T-helper 2 cell treated with Interferon-gamma antibody and Interleukin-4, amounts not matched to agents 100 ng/mL and 5 ng/mL, for 36 hours (primary cell): ENCODE measurements around the gene HSD3B2. TPM values are rescaled to one million over a fixed set of nuclear protein-coding genes. Genes with fewer than 3 reads are reported as not detected.

Source experiments
- intact Hi-C: fragments of 100-400 bp; cut with micrococcal nuclease; formaldehyde crosslinking; loops from one replicate; pipeline ENCODE4 v1.15.1; 2023
- total RNA-seq: library from RNA; stranded (reverse); gene quantifications from 2 replicates; pipeline ENCODE4 v1.2.3, GENCODE V29; 2022

Gene HSD3B2
- total RNA-seq, 1 donor from 2014 or later: not detected

GRCh38 chr1:119396982-119397381 is 18.0 kb upstream of the HSD3B2 start:
- intact Hi-C loops: no loop called here

DNA sequence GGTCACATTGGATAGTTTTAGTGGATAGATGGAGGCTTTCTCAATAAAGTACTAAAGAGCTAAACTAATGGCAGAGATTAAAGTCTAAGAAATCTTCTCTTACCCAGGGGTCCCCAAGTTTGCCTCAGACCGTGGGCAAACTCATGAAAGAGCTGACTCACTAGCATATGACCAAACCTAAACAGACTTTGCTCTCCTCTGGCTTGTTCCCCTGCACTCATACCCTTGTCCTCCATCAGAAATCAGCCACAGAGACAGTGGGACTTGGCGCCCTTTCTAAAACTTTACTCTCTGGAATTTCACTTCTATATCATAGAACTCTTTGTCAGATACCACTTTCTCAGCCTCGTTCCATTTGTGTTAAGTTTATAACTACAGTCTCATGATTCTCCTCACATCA is 17.0 kb upstream of the HSD3B2 start:
- intact Hi-C loops: no loop called here

DNA sequence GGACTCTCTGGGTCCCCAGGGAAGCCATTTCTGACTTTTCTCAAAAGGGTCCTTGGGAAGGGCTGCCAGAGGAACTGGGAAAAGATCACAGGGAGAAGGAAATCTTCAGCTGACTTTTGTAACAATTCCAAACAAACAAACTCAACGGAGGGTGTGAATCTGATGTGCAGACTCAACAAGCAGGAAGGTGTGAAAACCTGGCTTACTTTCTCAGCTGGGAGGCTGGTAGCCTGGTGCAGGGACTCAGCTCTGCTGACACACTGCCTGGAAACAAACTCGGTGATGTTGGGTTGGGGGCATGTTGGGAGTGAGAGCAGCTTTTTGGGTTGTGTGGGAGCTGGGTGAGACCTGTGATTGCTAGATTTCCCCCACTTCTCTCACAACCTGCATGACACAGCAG is 10.2 kb upstream of the HSD3B2 start:
- intact Hi-C loops: no loop called here

DNA sequence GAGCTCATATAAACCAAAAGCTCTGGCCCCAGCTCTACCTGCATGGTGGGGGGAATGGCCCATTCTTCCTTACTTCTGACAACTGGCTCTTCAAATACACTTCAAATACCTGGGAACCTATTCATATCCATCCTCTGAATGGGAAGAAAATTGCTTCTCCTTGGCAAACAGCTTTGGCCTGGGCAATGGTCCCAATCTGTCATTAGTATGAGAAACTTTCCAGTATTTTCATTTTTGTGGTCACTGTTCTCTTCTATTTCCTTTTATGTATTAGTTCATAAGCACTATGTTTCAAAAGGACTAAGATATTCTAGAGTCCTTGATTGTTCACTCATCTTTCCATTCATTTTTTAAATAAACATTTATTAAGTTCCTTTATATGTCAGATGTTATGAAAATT is 5.2 kb upstream of the HSD3B2 start:
- intact Hi-C loops: no loop called here

DNA sequence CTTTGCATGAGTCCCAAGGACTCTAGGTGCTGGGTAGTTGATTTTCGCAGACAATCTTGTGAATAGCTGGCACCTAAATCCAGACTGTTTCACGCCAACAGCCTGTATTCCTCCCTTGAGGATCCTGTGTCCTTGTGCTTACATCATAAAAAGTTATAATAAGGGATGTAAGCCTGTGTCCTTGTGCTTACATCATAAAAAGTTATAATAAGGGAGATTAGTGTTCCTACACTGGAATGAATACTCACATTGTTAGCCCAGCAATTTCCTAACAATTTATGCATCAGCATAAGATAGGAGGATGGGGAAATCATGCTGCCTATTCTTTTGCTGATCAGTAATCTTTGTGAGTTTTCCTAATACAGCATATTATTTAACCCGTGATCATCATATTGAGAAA is 4.0 kb upstream of the HSD3B2 start:
- intact Hi-C loops: no loop called here

- intact Hi-C loops: no loop called here
These were observed 1.2 kb downstream of the HSD3B2 start for GRCh38 chr1:119416006-119416640.

DNA sequence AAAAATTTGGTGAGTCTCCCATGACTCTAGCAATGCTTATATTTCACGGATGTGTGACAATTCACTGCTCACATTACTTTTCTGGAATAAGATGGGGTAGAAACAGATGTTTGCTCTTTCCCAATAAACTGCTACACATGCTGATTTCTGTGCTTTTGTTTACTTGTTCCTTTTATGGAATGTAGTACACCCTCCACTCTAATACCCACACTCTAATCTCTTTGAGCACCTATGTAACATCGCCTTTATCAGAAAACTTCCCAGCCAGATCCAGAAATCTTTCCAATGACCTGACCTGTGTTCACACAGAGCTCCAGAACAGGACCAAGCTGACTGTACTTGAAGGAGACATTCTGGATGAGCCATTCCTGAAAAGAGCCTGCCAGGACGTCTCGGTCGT is 4.2 kb downstream of the HSD3B2 start:
- intact Hi-C loops: no loop called here

- intact Hi-C loops: no loop called here
These were observed 5.7 kb downstream of the HSD3B2 start for GRCh38 chr1:119420638-119421037.

DNA sequence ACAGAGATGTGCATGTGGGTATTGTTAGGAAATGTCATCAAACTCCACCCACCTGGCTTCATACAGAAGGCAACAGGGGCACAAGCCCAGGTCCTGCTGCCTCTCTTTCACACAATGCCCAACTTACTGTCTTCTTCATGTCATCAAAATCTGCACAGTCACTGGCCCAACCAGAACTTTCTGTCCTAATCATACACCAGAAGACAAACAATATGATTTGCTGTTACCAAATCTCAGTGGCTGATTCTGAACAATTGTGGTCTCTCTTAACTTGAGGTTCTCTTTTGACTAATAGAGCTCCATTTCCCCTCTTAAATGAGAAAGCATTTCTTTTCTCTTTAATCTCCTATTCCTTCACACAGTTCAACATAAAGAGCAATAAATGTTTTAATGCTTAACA is 7.7 kb downstream of the HSD3B2 start:
- intact Hi-C loops: no loop called here

GRCh38 chr1:119428991-119429390 is 14.0 kb downstream of the HSD3B2 start:
- intact Hi-C loops: no loop called here

GRCh38 chr1:119429687-119430086 is 14.7 kb downstream of the HSD3B2 start:
- intact Hi-C loops: no loop called here

GRCh38 chr1:119430486-119430885 is 15.5 kb downstream of the HSD3B2 start:
- intact Hi-C loops: no loop called here

GRCh38 chr1:119431836-119432235 is 16.9 kb downstream of the HSD3B2 start:
- intact Hi-C loops: no loop called here

- intact Hi-C loops: no loop called here
These were observed 20.1 kb downstream of the HSD3B2 start for GRCh38 chr1:119435052-119435451.

GRCh38 chr1:119438761-119439160 is 23.8 kb downstream of the HSD3B2 start:
- intact Hi-C loops: no loop called here

DNA sequence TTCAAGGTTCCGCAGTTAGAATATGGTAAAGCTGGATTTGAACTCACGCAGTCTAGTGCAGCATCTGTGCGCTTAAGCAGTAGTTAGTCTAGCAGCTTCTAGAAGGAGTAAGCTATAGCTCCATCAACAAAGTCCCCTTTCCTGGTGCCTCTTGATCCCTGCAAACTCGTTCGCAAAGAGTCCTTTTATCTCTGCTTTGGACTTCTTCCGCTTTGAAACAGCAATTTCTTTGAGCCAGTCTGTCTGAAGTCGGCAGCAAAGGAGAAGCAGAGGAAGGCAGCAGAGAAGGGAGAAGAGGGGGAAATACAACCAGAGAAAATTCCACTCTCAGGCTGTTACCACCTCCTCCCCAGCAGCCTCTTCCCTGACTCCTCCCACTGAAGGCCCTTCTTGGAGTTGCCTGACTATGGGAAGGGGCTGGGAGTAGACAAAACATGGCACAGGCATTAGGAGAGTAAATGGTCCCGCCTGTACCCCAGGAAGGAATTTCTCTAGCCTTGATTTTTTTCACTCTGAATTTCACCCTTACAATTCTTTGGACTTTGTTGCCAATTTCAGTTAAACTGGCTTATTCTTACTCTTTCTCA is 25.9 kb downstream of the HSD3B2 start:
- intact Hi-C loops: no loop called here

DNA sequence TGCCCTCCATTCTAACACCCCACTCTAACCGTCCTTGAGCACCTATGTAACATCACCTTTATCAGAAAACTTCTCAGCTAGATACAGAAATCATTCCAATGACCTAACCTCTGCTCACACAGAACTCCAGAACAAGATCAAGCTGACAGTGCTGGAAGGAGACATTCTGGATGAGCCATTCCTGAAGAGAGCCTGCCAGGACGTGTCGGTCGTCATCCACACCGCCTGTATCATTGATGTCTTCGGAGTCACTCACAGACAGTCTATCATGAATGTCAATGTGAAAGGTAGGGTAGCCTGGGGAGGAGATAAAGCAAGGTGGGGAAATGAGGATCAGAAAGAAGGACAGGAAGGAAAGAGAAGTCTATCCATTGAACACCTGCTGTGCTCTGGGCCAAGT is 27.8 kb downstream of the HSD3B2 start:
- intact Hi-C loops: no loop called here

DNA sequence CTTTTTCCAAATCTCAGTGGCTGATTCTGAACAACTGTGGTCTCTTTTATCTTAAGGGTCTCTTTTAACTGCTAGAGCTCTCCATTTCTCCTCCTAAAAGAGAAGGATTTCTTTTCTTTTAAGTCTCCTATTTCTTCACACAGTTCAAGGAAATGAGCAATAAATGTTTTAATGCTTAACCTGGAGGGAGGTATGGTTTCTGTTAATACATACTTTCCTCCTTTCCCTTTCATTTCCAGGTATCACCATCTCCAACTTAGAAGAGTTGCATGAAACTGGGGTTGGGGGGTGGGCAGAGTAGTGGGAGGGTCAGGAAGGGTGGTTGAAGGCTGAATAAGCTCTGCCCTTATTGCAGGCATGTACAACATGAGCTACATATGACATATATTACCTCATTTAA is 31.4 kb downstream of the HSD3B2 start:
- intact Hi-C loops: no loop called here

GRCh38 chr1:119447344-119448126 is 32.6 kb downstream of the HSD3B2 start:
- intact Hi-C loops: no loop called here

DNA sequence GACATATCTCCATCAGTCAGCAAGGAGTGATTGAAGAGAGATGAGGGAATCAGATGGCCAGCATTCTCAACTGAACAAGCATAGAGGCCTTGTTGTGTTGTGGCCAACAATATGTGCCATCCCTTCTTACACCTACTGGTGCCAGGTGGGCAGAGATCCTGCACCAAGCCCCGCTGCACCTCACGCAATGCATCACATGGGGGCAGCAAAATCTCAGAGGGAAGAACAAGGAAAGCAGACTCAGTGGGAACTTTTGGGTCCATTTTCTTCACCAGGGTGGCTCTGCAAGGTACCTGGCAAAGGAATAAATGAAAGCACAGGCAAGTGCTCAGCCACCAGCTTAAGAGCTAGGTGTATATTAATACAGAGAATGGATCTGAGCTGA is 33.2 kb downstream of the HSD3B2 start:
- intact Hi-C loops: no loop called here

DNA sequence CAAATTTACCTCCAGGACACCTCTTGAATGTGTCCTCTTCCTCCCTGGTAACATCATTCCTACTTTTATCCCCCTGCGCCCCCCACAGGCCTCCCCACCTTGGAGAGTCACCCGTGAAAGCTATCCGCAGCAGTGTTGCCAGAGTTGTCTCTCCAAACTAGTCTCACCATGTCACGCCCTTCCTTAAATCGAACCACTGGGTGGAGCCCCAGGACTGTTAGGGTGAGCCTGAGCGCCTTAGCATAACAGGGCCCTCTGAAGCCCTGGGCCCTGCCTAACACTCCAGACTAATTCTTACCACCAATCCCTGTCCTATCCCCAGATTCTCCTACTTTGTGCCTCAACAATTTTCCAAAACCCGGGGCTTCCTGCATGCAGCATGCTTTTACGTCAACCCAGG is 35.0 kb downstream of the HSD3B2 start:
- intact Hi-C loops: no loop called here

GRCh38 chr1:119451158-119451557 is 36.2 kb downstream of the HSD3B2 start:
- intact Hi-C loops: no loop called here

DNA sequence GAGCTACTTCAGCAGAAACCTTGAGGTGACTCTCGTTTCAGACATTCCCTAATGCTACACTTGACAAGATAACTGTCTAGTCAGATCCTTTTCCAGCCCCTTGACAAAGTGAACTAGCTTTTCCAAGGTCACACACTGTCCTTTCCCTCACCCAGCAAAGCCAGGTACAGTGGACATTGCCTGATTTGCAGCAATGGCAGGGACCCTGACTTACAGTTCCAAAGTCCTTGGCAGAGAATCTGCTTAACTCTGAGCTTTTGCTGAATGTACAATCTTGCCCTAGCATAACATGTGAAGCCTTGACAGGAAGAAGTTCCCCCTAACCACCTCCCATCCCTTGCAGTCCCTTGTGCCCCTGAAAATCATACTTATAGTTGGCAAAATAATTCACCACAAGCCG is 37.1 kb downstream of the HSD3B2 start:
- intact Hi-C loops: no loop called here
